HCT116 (cell line): ENCODE results near the gene CPTP. TPM values are rescaled to one million over a fixed set of nuclear protein-coding genes. Genes with fewer than 3 reads are reported as not detected.

Experiments used
- ATAC-seq: fragments of 200-7000 bp; cut with Tn5 transposase; 2 replicates; pipeline ENCODE4 v1.9.1; 2020; ENCODE audit warnings: mild to moderate bottlenecking, moderate library complexity
- BruUV-seq: library from RNA; stranded (reverse); fragments of 400-500 nt; replicated peaks from 2 replicates; lab custom pipeline; 2021; lab: Mats Ljungman, UMichigan
- CTCF ChIA-PET: fragments of 300-600 bp; sonication (Branson Sonifier 250); formaldehyde crosslinking; loops from one replicate; lab custom pipeline; 2021; ENCODE audit warnings: antibody characterized with exemption; lab: Charles Lee
- POLR2A ChIA-PET: fragments of 300-600, 350-600 bp; sonication (Branson Sonifier 250); formaldehyde crosslinking; loops from one replicate; lab custom pipeline; 2021; ENCODE audit warnings: antibody characterized with exemption; lab: Charles Lee
- RAD21 ChIA-PET, 2 experiments: fragments of 300-600 bp; sonication (Branson Sonifier 250); formaldehyde crosslinking; loops; one replicate each; lab custom pipeline; 2023; ENCODE audit warnings: low total read pairs in 2 of 2; ENCODE audit not compliant: uncharacterized antibody in 2 of 2, unreplicated experiment in 2 of 2, low non-redundant PET in 1 of 2; lab: Charles Lee
- DNase-seq: peaks from one replicate; pipeline ENCODE4 v3.0.0-alpha.2; 2010; ENCODE audit warnings: low read depth, low spot score
- H2AFZ ChIP-seq: fragments of 200-600 bp; shearing (Covaris generic), sonication (generic); 2 replicates; pipeline ENCODE4 v1.6.1; 2017; ENCODE audit warnings: low read depth, mixed run types, mixed read lengths, antibody characterized with exemption, low read length; ENCODE audit not compliant: poor library complexity, severe bottlenecking
- H3K27ac ChIP-seq: 2 replicates; pipeline ENCODE4 v1.5.1; 2012; ENCODE audit warnings: low read depth, low read length
- H3K27me3 ChIP-seq: fragments of 200-600 bp; sonication (generic); 2 replicates; pipeline ENCODE4 v1.6.1; 2016; ENCODE audit warnings: mixed run types, low read length, mixed read lengths; ENCODE audit not compliant: insufficient read depth
- H3K36me3 ChIP-seq, 2 experiments: fragments of 200-500 bp in 1 of 2; fragments of 200-600 bp in 1 of 2; sonication (Bioruptor generic) in 1 of 2; sonication (generic) in 1 of 2; 2 replicates each; pipeline versions ENCODE4 v1.5.1 to v1.6.1; 2014 to 2016; ENCODE audit warnings: low read length in 2 of 2, inconsistent platforms in 1 of 2, mixed read lengths in 1 of 2, mixed run types in 1 of 2; ENCODE audit not compliant: insufficient read depth in 2 of 2, control insufficient read depth in 1 of 2
- H3K4me1 ChIP-seq, 2 experiments: fragments of 200-600 bp in 1 of 2; sonication (generic) in 1 of 2; 2 replicates each; pipeline versions ENCODE4 v1.5.1 to v1.6.1; 2012 to 2017; ENCODE audit warnings: low read length in 2 of 2, inconsistent platforms in 1 of 2, mild to moderate bottlenecking in 1 of 2, mixed read lengths in 1 of 2, mixed run types in 1 of 2, moderate library complexity in 1 of 2; ENCODE audit not compliant: insufficient read depth in 2 of 2, control insufficient read depth in 1 of 2
- H3K4me2 ChIP-seq: fragments of 200-600 bp; sonication (generic); 2 replicates; pipeline ENCODE4 v1.6.1; 2017; ENCODE audit warnings: mixed run types, low read length, mixed read lengths
- H3K4me3 ChIP-seq, 2 experiments: fragments of 200-600 bp in 1 of 2; sonication (generic) in 1 of 2; replicated peaks in 1 of 2; 2 replicates each; pipeline ENCODE4 v1.5.1; 2011 to 2016; ENCODE audit warnings: low read length in 2 of 2, control low read depth in 1 of 2, low read depth in 1 of 2, mild to moderate bottlenecking in 1 of 2, mixed read lengths in 1 of 2, mixed run types in 1 of 2
- H3K79me2 ChIP-seq: fragments of 200-600 bp; sonication (generic); 2 replicates; pipeline ENCODE4 v1.6.1; 2017; ENCODE audit warnings: mild to moderate bottlenecking, mixed run types, low read length, moderate library complexity, mixed read lengths; ENCODE audit not compliant: insufficient read depth
- H3K9ac ChIP-seq: fragments of 200-600 bp; sonication (generic); 2 replicates; pipeline ENCODE4 v1.6.1; 2016; ENCODE audit warnings: low read length, mixed read lengths
- H3K9me2 ChIP-seq: fragments of 200-600 bp; sonication (generic), shearing (Covaris generic); 2 replicates; pipeline ENCODE4 v1.6.1; 2017; ENCODE audit warnings: mixed run types, mild to moderate bottlenecking, moderate library complexity; ENCODE audit not compliant: insufficient read depth
- H3K9me3 ChIP-seq, 2 experiments: fragments of 200-500 bp in 1 of 2; fragments of 200-600 bp in 1 of 2; sonication (Bioruptor generic) in 1 of 2; sonication (generic) in 1 of 2; 2 replicates each; pipeline ENCODE4 v1.6.1; 2014 to 2017; ENCODE audit warnings: low read length in 2 of 2, mixed read lengths in 2 of 2, inconsistent platforms in 1 of 2, low read depth in 1 of 2, mild to moderate bottlenecking in 1 of 2, mixed run types in 1 of 2, moderate library complexity in 1 of 2; ENCODE audit not compliant: control insufficient read depth in 1 of 2, insufficient read depth in 1 of 2
- H4K20me1 ChIP-seq: fragments of 200-600 bp; sonication (generic), shearing (Covaris generic); 2 replicates; pipeline ENCODE4 v1.6.1; 2017; ENCODE audit warnings: mixed run types, mild to moderate bottlenecking, moderate library complexity; ENCODE audit not compliant: insufficient read depth
- CBX3 ChIP-seq: IDR thresholded peaks from 2 replicates; pipeline ENCODE4 v1.6.1; 2012; ENCODE audit warnings: low read depth
- CEBPB ChIP-seq: IDR thresholded peaks from 2 replicates; pipeline ENCODE4 v1.6.1; 2012; ENCODE audit warnings: low read depth
- ELF1 ChIP-seq: IDR thresholded peaks from 2 replicates; pipeline ENCODE4 v1.6.1; 2012; ENCODE audit warnings: low read depth, borderline replicate concordance
- EZH2 ChIP-seq: fragments of 200-600 bp; sonication (generic); IDR thresholded peaks from 2 replicates; pipeline ENCODE4 v1.6.1; 2017; ENCODE audit warnings: antibody characterized with exemption, mixed run types
- EZH2phosphoT487 ChIP-seq: fragments of 200-600 bp; IDR thresholded peaks from 2 replicates; pipeline ENCODE4 v1.6.1; 2018; ENCODE audit warnings: antibody characterized with exemption, borderline replicate concordance
- FOSL1 ChIP-seq: IDR thresholded peaks from 2 replicates; pipeline ENCODE4 v1.6.1; 2012; ENCODE audit warnings: low read depth
- JUND ChIP-seq: IDR thresholded peaks from 2 replicates; pipeline ENCODE4 v1.6.1; 2012
- POLR2AphosphoS5 ChIP-seq: IDR thresholded peaks from 2 replicates; pipeline ENCODE4 v1.6.1; 2011; ENCODE audit warnings: mild to moderate bottlenecking, low read depth, low read length, moderate library complexity
- RAD21 ChIP-seq: IDR thresholded peaks from 2 replicates; pipeline ENCODE4 v1.6.1; 2012; ENCODE audit warnings: low read depth, mild to moderate bottlenecking
- SIN3A ChIP-seq: IDR thresholded peaks from 2 replicates; pipeline ENCODE4 v1.6.1; 2012; ENCODE audit warnings: low read depth
- SP1 ChIP-seq: IDR thresholded peaks from 2 replicates; pipeline ENCODE4 v1.6.1; 2012; ENCODE audit warnings: low read depth
- TCF7L2 ChIP-seq: IDR thresholded peaks from 2 replicates; pipeline ENCODE4 v1.7.0; 2011; ENCODE audit warnings: borderline replicate concordance, inconsistent platforms; ENCODE audit not compliant: insufficient read depth, insufficient read length; ENCODE audit errors: extremely low read depth
- YY1 ChIP-seq: IDR thresholded peaks from 2 replicates; pipeline ENCODE4 v1.6.1; 2011; ENCODE audit warnings: low read length, low read depth, moderate library complexity, mild to moderate bottlenecking; ENCODE audit not compliant: insufficient replicate concordance; ENCODE audit errors: extremely low read depth
- ZBTB33 ChIP-seq: IDR thresholded peaks from 2 replicates; pipeline ENCODE4 v1.6.1; 2011; ENCODE audit warnings: mild to moderate bottlenecking, low read length, moderate library complexity; ENCODE audit not compliant: insufficient replicate concordance; ENCODE audit errors: extremely low read depth
- ZNF274 ChIP-seq: fragments of 200-500 bp; sonication (Bioruptor generic); IDR thresholded peaks from 2 replicates; pipeline ENCODE4 v1.6.1; 2014; ENCODE audit warnings: mild to moderate bottlenecking, low read depth, low read length, inconsistent platforms
- intact Hi-C: fragments of 100-400 bp; cut with micrococcal nuclease; formaldehyde crosslinking; loops from 2 replicates; pipeline ENCODE4 v1.10.0; 2022
- total RNA-seq: library from RNA; stranded (reverse); gene quantifications from one replicate; pipeline ENCODE4 v1.2.1, GENCODE V29; 2021; ENCODE audit not compliant: unreplicated experiment
- TF ChIP-seq, protein P1 (sequence below): IDR thresholded peaks from 2 replicates; pipeline ENCODE4 v1.6.1; 2012
- TF ChIP-seq, protein P2 (sequence below): IDR thresholded peaks from 2 replicates; pipeline ENCODE4 v1.6.1; 2012
- TF ChIP-seq, protein P3 (sequence below), 3 experiments: fragments of 200-600 bp in 1 of 3; sonication (generic) in 1 of 3; IDR thresholded peaks in 2 of 3; conservative IDR thresholded peaks in 1 of 3; 2 replicates each; pipeline ENCODE4 v1.5.1; 2012 to 2017; ENCODE audit warnings: low read depth in 2 of 3, low read length in 2 of 3, antibody characterized with exemption in 1 of 3, borderline replicate concordance in 1 of 3, control low read depth in 1 of 3, mild to moderate bottlenecking in 1 of 3, mixed read lengths in 1 of 3, mixed run types in 1 of 3, moderate library complexity in 1 of 3; ENCODE audit not compliant: insufficient read depth in 1 of 3

The CPTP gene
- total RNA-seq, 1 experiment from 2014 or later, result 16.3 TPM

DNA sequence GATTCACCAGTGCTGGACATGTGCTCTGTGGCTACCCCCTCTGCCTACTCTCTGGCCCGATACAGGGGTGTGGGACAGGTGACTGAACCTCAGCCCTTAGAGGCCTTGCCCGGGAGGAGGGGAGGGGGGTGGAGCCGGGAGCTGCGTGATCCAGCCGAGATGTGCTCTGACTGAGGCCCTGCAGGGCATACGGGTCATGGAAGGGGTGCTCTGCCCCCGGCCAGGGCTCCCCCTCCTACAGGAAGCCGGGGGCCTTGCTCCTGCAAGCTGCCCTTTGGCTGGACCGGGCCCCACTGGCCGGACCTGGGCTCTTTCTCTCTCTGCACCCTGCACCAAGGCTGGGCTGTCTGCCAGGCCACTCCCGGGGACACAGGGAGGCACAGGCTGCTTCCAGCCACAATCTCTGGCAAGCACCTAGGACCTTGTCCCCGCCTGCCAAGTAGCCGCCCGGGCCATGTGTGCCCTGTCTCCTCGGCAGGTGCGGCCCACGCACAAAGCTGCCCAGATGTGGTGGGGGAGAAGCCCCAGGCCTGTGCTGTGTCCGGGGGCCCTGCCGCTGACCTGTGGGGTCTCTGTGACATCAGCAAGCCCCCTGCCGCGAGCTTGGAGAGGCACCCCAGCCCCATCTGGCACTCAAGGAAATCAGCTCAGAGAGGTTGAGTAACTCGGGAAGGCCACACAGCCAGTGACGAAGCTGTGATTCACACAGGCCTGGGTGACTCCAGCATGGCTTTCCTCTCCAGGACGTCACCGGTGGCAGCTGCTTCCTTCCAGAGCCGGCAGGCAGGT is 42.9 kb upstream of the CPTP start:
- H3K27ac ChIP-seq, result no peak overlapping the region; the same call in 1 of the 2 replicates
- no peaks in the 10 kb centered on the region for H4K20me1 ChIP-seq
- no peaks in the 10 kb centered on the region for H3K79me2 ChIP-seq
- DNase-seq, result no peak
- H3K4me3 ChIP-seq, result no peak overlapping the region
- CTCF ChIA-PET, result no interaction called here
- TF ChIP-seq CEBPB (no peak), ELF1 (no peak), FOSL1 (no peak), SP1 (no peak), ZNF274 (no peak), CBX3 (no peak), TCF7L2 (no peak), EZH2phosphoT487 (no peak), RAD21 (no peak), POLR2AphosphoS5 (no peak), YY1 (no peak), JUND (no peak), ZBTB33 (no peak), EZH2 (no peak), SIN3A (no peak)
- TF ChIP-seq, protein P1, sequence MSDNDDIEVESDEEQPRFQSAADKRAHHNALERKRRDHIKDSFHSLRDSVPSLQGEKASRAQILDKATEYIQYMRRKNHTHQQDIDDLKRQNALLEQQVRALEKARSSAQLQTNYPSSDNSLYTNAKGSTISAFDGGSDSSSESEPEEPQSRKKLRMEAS, result no peak
- TF ChIP-seq, protein P2, sequence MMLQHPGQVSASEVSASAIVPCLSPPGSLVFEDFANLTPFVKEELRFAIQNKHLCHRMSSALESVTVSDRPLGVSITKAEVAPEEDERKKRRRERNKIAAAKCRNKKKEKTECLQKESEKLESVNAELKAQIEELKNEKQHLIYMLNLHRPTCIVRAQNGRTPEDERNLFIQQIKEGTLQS, result no peak
- TF ChIP-seq, protein P3, sequence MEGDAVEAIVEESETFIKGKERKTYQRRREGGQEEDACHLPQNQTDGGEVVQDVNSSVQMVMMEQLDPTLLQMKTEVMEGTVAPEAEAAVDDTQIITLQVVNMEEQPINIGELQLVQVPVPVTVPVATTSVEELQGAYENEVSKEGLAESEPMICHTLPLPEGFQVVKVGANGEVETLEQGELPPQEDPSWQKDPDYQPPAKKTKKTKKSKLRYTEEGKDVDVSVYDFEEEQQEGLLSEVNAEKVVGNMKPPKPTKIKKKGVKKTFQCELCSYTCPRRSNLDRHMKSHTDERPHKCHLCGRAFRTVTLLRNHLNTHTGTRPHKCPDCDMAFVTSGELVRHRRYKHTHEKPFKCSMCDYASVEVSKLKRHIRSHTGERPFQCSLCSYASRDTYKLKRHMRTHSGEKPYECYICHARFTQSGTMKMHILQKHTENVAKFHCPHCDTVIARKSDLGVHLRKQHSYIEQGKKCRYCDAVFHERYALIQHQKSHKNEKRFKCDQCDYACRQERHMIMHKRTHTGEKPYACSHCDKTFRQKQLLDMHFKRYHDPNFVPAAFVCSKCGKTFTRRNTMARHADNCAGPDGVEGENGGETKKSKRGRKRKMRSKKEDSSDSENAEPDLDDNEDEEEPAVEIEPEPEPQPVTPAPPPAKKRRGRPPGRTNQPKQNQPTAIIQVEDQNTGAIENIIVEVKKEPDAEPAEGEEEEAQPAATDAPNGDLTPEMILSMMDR (IDR thresholded peaks at IDR 0.05 in 2 of 3, conservative IDR thresholded peaks at IDR 0.05 in 1 of 3; ENCODE audit: borderline replicate concordance in 1 of 3, insufficient read depth in 1 of 3, low read depth in 2 of 3, low read length in 2 of 3), result no peak
- TF ChIP-seq, all 23 proteins: peak for 0
- BruUV-seq, result no TSS peak
- Histone ChIP-seq H3K4me2 (peak overlapping the region; percentile 4; the same call in 1 of the 2 replicates), H3K9me3 (no peaks in the 10 kb centered on the region), H3K9me2 (no peaks in the 10 kb centered on the region), H2AFZ (no peak overlapping the region), H3K27me3 (no peaks in the 10 kb centered on the region), H3K4me1 (peaks cover 0 to 26% of the 10 kb centered on the region in 2 experiments; a peak in 3 of 4 replicates), H3K36me3 (no peaks in the 10 kb centered on the region), H3K9ac (no peak overlapping the region)
- ChIA-PET RAD21 (no interaction called here), POLR2A (no interaction called here)
- 0 out of 2 replicates have a peak, but pooled peaks have one; percentile 35 for ATAC-seq
- intact Hi-C loops, result no loop called here
